H1 (cell line): ENCODE measurements around the gene USHBP1. TPM values are rescaled to one million over a fixed set of nuclear protein-coding genes. Genes with fewer than 3 reads are reported as not detected.

ENCODE experiments used
- CTCF ChIA-PET: fragments of 300-600 bp; sonication (Branson Sonifier 250); formaldehyde crosslinking; loops from one replicate; lab custom pipeline; 2021; ENCODE audit not compliant: partially characterized antibody; lab: Charles Lee
- POLR2A ChIA-PET: fragments of 300-600 bp; sonication (Branson Sonifier 250); formaldehyde crosslinking; loops from one replicate; lab custom pipeline; 2021; ENCODE audit warnings: inconsistent platforms; ENCODE audit not compliant: partially characterized antibody; lab: Charles Lee
- DNase-seq, 2 experiments: peaks; one replicate each; pipeline versions ENCODE4 v3.0.0 to v3.0.0-alpha.2; 2010 to 2022; ENCODE audit warnings: low spot score in 2 of 2, low read depth in 1 of 2, mixed read lengths in 1 of 2
- FAIRE-seq: peaks from 2 replicates; lab custom pipeline; 2011; peaks lifted over from hg19 to GRCh38; lab: Jason Lieb, UNC
- H2AFZ ChIP-seq: 2 replicates; pipeline ENCODE4 v1.8.1; 2012; ENCODE audit warnings: low read length, inconsistent platforms
- H2AK5ac ChIP-seq: 2 replicates; pipeline ENCODE4 v1.6.1; 2013; ENCODE audit warnings: low read depth, low read length
- H2BK120ac ChIP-seq: replicated peaks from 2 replicates; pipeline ENCODE3; 2013; ENCODE audit warnings: low read depth, low read length, inconsistent platforms
- H2BK12ac ChIP-seq: 2 replicates; pipeline ENCODE4 v1.6.1; 2013; ENCODE audit warnings: low read depth, low read length
- H2BK15ac ChIP-seq: 2 replicates; pipeline ENCODE4 v1.6.1; 2013; ENCODE audit warnings: low read length
- H2BK20ac ChIP-seq: 2 replicates; pipeline ENCODE4 v1.6.1; 2013; ENCODE audit warnings: low read length
- H2BK5ac ChIP-seq: 2 replicates; pipeline ENCODE4 v1.6.1; 2013; ENCODE audit warnings: low read depth, low read length
- H3K14ac ChIP-seq: 2 replicates; pipeline ENCODE4 v1.6.1; 2013; ENCODE audit warnings: inconsistent platforms; ENCODE audit not compliant: insufficient read length
- H3K18ac ChIP-seq: 2 replicates; pipeline ENCODE4 v1.6.1; 2013; ENCODE audit warnings: low read length; ENCODE audit errors: extremely low read depth
- H3K23ac ChIP-seq: 2 replicates; pipeline ENCODE4 v1.6.1; 2013; ENCODE audit warnings: inconsistent platforms; ENCODE audit not compliant: insufficient read length
- H3K23me2 ChIP-seq: 2 replicates; pipeline ENCODE4 v1.6.1; 2013; ENCODE audit warnings: low read depth, low read length
- H3K27ac ChIP-seq: 2 replicates; pipeline ENCODE4 v1.6.1; 2011; ENCODE audit warnings: low read depth, low read length, inconsistent platforms
- H3K27me3 ChIP-seq, 4 experiments: replicated peaks in 1 of 4; 1 replicate in 1 of 4; 2 replicates in 3 of 4; pipeline versions ENCODE4 v1.6.1 to v1.8.1; 2011 to 2013; ENCODE audit warnings: low read length in 3 of 4, mild to moderate bottlenecking in 3 of 4, inconsistent platforms in 2 of 4, mixed read lengths in 2 of 4, moderate library complexity in 1 of 4; ENCODE audit not compliant: control insufficient read depth in 3 of 4, insufficient read depth in 3 of 4; ENCODE audit errors: extremely low read depth in 1 of 4
- H3K36me3 ChIP-seq, 4 experiments: 2 replicates each; pipeline versions ENCODE4 v1.6.1 to v1.8.1; 2011 to 2013; ENCODE audit warnings: mild to moderate bottlenecking in 4 of 4, low read length in 3 of 4, moderate library complexity in 2 of 4, control low read depth in 1 of 4, inconsistent platforms in 1 of 4; ENCODE audit not compliant: insufficient read depth in 4 of 4, control insufficient read depth in 2 of 4
- H3K4ac ChIP-seq: replicated peaks from 2 replicates; pipeline ENCODE3; 2013; ENCODE audit warnings: low read length, low read depth, mixed read lengths, inconsistent platforms; ENCODE audit not compliant: insufficient read length
- H3K4me1 ChIP-seq, 4 experiments: replicated peaks in 1 of 4; 1 replicate in 1 of 4; 2 replicates in 3 of 4; pipeline versions ENCODE4 v1.6.1 to v1.8.1; 2011 to 2013; ENCODE audit warnings: low read length in 3 of 4, inconsistent platforms in 2 of 4, mixed read lengths in 1 of 4; ENCODE audit not compliant: insufficient read depth in 4 of 4, control insufficient read depth in 3 of 4
- H3K4me2 ChIP-seq, 2 experiments: 2 replicates each; pipeline versions ENCODE4 v1.6.1 to v1.8.1; 2011 to 2013; ENCODE audit warnings: low read depth in 2 of 2, low read length in 2 of 2, control low read depth in 1 of 2, inconsistent platforms in 1 of 2, mild to moderate bottlenecking in 1 of 2; ENCODE audit not compliant: insufficient read depth in 1 of 2
- H3K4me3 ChIP-seq, 4 experiments: fragments of 200-600, 300-600 bp in 1 of 4; sonication (generic), shearing (Covaris generic), sonication (Bioruptor Twin) in 1 of 4; 2 replicates each; pipeline versions ENCODE4 v1.5.1 to v1.8.1; 2011 to 2016; ENCODE audit warnings: low read length in 4 of 4, low read depth in 3 of 4, control low read depth in 2 of 4, inconsistent platforms in 2 of 4, mild to moderate bottlenecking in 2 of 4, mixed read lengths in 1 of 4, moderate library complexity in 1 of 4; ENCODE audit not compliant: insufficient read depth in 2 of 4; ENCODE audit errors: extremely low read depth in 1 of 4
- H3K56ac ChIP-seq: replicated peaks from 2 replicates; pipeline ENCODE3; 2013; ENCODE audit warnings: low read depth, mild to moderate bottlenecking, mixed read lengths, low read length, inconsistent platforms; ENCODE audit not compliant: insufficient read length
- H3K79me1 ChIP-seq: 2 replicates; pipeline ENCODE4 v1.6.1; 2013; ENCODE audit warnings: low read depth, low read length, control low read depth
- H3K79me2 ChIP-seq, 2 experiments: 2 replicates each; pipeline versions ENCODE4 v1.6.1 to v1.8.1; 2012 to 2013; ENCODE audit warnings: low read length in 2 of 2, mild to moderate bottlenecking in 2 of 2, inconsistent platforms in 1 of 2; ENCODE audit not compliant: insufficient read depth in 2 of 2, control insufficient read depth in 1 of 2
- H3K9ac ChIP-seq, 4 experiments: replicated peaks in 1 of 4; 1 replicate in 1 of 4; 2 replicates in 3 of 4; pipeline versions ENCODE4 v1.6.1 to v1.8.1; 2011 to 2013; ENCODE audit warnings: low read depth in 3 of 4, low read length in 3 of 4, control low read depth in 2 of 4, mild to moderate bottlenecking in 2 of 4, moderate library complexity in 2 of 4, inconsistent platforms in 1 of 4; ENCODE audit errors: extremely low read depth in 1 of 4
- H3K9me3 ChIP-seq, 2 experiments: 2 replicates each; pipeline versions ENCODE4 v1.6.1 to v1.8.1; 2012 to 2013; ENCODE audit warnings: mild to moderate bottlenecking in 2 of 2, moderate library complexity in 2 of 2, control low read depth in 1 of 2, inconsistent platforms in 1 of 2, low read depth in 1 of 2, low read length in 1 of 2, mixed read lengths in 1 of 2; ENCODE audit not compliant: insufficient read depth in 2 of 2
- H4K20me1 ChIP-seq, 2 experiments: replicated peaks in 1 of 2; 2 replicates each; pipeline versions ENCODE3 to v1.8.1; 2011 to 2013; ENCODE audit warnings: inconsistent platforms in 2 of 2, low read length in 2 of 2, mild to moderate bottlenecking in 1 of 2; ENCODE audit not compliant: insufficient read depth in 2 of 2, control insufficient read depth in 1 of 2
- H4K5ac ChIP-seq: 2 replicates; pipeline ENCODE4 v1.6.1; 2013; ENCODE audit warnings: low read length, low read depth, mixed read lengths, inconsistent platforms; ENCODE audit not compliant: insufficient read length
- H4K8ac ChIP-seq: 2 replicates; pipeline ENCODE4 v1.8.0; 2013; ENCODE audit warnings: mild to moderate bottlenecking, moderate library complexity, low read length, inconsistent platforms; ENCODE audit not compliant: insufficient read depth; ENCODE audit errors: extremely low read depth
- H4K91ac ChIP-seq: replicated peaks from 2 replicates; pipeline ENCODE3; 2013; ENCODE audit warnings: low read length, mixed read lengths, inconsistent platforms; ENCODE audit not compliant: insufficient read length
- ATF2 ChIP-seq: IDR thresholded peaks from 2 replicates; pipeline ENCODE4 v1.6.1; 2012; ENCODE audit warnings: low read length, inconsistent platforms
- NANOG ChIP-seq: IDR thresholded peaks from 2 replicates; pipeline ENCODE4 v1.6.1; 2011; ENCODE audit warnings: low read length, low read depth, mild to moderate bottlenecking, inconsistent platforms; ENCODE audit not compliant: insufficient read depth, poor library complexity, severe bottlenecking
- SRF ChIP-seq: IDR thresholded peaks from 2 replicates; pipeline ENCODE4 v1.6.1; 2011; ENCODE audit warnings: mild to moderate bottlenecking, low read depth, low read length, moderate library complexity
- WGBS, 2 experiments: shearing (Covaris generic) in 1 of 2; methylation state at CpG; one replicate each; pipeline versions ENCODE4 v1.1.6 to v1.1.7; 2013 to 2015; ENCODE audit warnings: low lambda C conversion rate in 2 of 2, mixed read lengths in 2 of 2, inconsistent platforms in 1 of 2, low coverage in 1 of 2, missing lambda C conversion rate in 1 of 2; ENCODE audit not compliant: insufficient replicate concordance in 2 of 2, insufficient coverage in 1 of 2, insufficient read length in 1 of 2; ENCODE audit errors: extremely low coverage in 1 of 2, missing lambda C conversion rate in 1 of 2; 5-methylcytosine and 5-hydroxymethylcytosine counted together
- polyA plus RNA-seq, 7 experiments: library from polyadenylated mRNA; depleted of rRNA in 3 of 7; stranded (reverse) in 5 of 7; unstranded in 2 of 7; fragments of >200 nt in 5 of 7; fragments of 200-250 nt in 2 of 7; gene quantifications; 1 replicate in 5 of 7; 2 replicates in 1 of 7; 4 replicates in 1 of 7; pipeline versions ENCODE4 v1.2.1 to v1.2.3, GENCODE V29; 2011 to 2013; ENCODE audit warnings: missing spikeins in 2 of 7, mixed read lengths in 2 of 7
- total RNA-seq: library from RNA; stranded (reverse); fragmentation: NEBNext Ultra II Directional; extraction: Animal tissue kit (Norgen Biotek cat#: 25700); gene quantifications from 2 replicates; pipeline ENCODE4 v1.2.1, GENCODE V29; 2021

Gene USHBP1
- total and polyA plus RNA-seq, 2 of the 8 experiments (the other 6 are each of a cell fraction or from before 2014, with no cell fraction given), result 5.0 to 7.5 TPM

GRCh38 chr19:17210296-17210695 lies 54.2 kb downstream of the USHBP1 start:
- H3K23me2 ChIP-seq, result peaks cover 5% of the 10 kb centered on the region
- H3K79me1 ChIP-seq, result no peaks in the 10 kb centered on the region; the same call in 1 of the 2 replicates
- FAIRE-seq (no peak), DNase-seq (no peak)
- H3K4me3 ChIP-seq, result no peak overlapping the region
- H4K8ac ChIP-seq, result peak overlapping the region; percentile 76; the same call in 1 of the 2 replicates
- no peaks in the 10 kb centered on the region for H4K20me1 ChIP-seq
- no peak overlapping the region for H4K5ac ChIP-seq
- no peak overlapping the region for H2AFZ ChIP-seq
- no peak overlapping the region for H2BK20ac ChIP-seq
- no peak overlapping the region for H4K91ac ChIP-seq
- H2BK5ac ChIP-seq, result peak overlapping the region; percentile 40; the same call in 1 of the 2 replicates
- peaks cover 4 to 19% (median 6%) of the 10 kb centered on the region in 4 experiments; a peak in 7 of 8 replicates for H3K36me3 ChIP-seq
- H3K79me2 ChIP-seq, result no peaks in the 10 kb centered on the region
- H3K4me2 ChIP-seq, result no peak overlapping the region; a peak in 1 of 4 replicates
- ChIA-PET CTCF (interaction anchor here (0.6 kb wide), 1 partner anchor 303 kb away, joined by 5 read pairs; no protein-coding TSS in a partner anchor), POLR2A (interaction anchor here (1.0 to 1.8 kb wide), 4 partner anchors 9 to 17 kb away, joined by 3 to 5 read pairs (median 4); no protein-coding TSS in a partner anchor)
- H3K9ac ChIP-seq, result no peak overlapping the region
- H2BK15ac ChIP-seq, result no peak overlapping the region
- H2AK5ac ChIP-seq, result 0 out of 2 replicates have a peak overlapping the region, but pooled peaks have one; percentile 53
- TF ChIP-seq NANOG (no peak), ATF2 (no peak), SRF (no peak)
- H3K18ac ChIP-seq, result no peak overlapping the region
- no peak overlapping the region for H3K14ac ChIP-seq
- 91% methylated on average over 12 of the region's 14 CpGs; no CpG with 5 or more reads in 1 of the 2 experiments for WGBS, 2 experiments
- H3K23ac ChIP-seq, result no peak overlapping the region
- no peak overlapping the region for H3K56ac ChIP-seq
- H3K4me1 ChIP-seq, result peaks cover 0 to 19% (median 10%) of the 10 kb centered on the region in 4 experiments; a peak in 6 of 7 replicates
- H3K9me3 ChIP-seq, result no peaks in the 10 kb centered on the region
- no peak overlapping the region for H2BK12ac ChIP-seq
- H3K27ac ChIP-seq, result no peak overlapping the region
- no peak overlapping the region for H2BK120ac ChIP-seq
- no peak overlapping the region for H3K4ac ChIP-seq
- H3K27me3 ChIP-seq, result no peaks in the 10 kb centered on the region
